Measurements from ENCODE around the gene VWC2.

The VWC2 gene

DNA sequence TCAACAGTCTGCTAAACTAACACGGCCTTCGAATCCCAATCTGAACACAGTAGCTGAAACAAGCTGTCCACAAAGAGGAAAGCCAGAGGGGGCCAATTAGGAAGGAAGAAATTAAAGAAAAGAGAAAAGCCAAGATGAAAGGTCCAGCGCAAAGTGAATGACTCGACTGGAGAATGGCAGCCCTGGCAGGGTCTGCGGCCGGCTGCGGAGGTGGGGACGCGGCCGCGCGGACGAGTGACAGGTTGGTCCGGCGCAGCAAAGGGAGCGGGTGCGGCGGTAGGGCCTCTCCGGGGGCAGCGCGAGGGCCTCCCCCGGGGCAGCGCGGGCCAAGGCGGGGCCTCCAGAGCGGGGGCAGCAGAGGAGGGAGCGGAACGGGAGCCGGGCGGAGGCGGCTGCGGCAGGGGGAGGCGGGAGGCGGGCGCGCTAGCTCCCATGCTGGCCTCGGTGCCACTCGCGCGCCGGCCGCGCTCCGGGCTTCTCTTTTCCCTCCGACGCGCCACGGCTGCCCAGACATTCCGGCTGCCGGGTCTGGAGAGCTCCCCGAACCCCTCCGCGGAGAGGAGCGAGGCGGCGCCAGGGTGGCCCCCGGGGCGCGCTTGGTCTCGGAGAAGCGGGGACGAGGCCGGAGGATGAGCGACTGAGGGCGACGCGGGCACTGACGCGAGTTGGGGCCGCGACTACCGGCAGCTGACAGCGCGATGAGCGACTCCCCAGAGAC, at the start of gene VWC2:
VWC2 (plus strand) TSS at position 421 of the 718 bp plus-strand sequence. CDS start 1,798 bp downstream, outside the sequence.
- no peak for DNase-seq

- DNase-seq, result no peak
Measured at GRCh38 chr7:49724071-49724470, 49.4 kb upstream of the VWC2 start.

DNA sequence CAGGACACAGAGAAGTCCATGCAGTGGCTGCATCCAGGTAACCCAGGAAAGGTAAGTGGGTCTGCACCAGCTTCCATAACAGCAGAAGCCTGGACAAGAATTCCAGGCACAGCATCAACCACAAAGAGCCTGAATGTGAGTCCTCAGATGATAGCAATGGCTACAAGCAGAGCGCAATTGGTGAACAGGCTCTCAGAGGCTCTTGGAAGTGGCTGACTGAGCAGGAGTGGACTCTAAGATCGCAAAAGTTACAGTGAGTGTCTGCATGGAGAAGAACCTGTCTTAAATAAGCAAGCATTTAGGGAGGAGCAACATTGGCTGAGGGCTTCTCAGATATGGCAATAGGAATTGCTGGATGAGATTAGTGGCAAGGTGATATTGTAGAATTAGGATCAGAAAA, 41.6 kb upstream of the VWC2 start:
- no peak for DNase-seq

DNA sequence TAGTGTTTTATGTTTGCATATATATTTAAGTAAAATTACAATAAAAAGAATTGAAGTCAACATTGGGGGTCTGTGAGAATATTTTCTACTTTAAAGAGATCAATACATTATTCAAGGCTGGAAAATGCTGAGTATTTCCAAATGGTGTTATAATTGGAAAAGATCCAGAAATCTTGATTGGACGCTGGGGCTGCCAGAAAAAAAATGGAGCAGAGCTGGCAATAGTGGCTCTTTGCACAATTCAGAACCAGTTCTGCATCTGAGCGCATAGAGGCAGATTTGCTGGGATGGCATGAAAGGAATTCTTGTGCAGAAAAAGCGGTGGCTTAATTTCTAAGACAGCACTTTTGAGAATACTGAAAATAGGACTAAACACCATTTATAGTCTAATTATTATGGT, 10.8 kb upstream of the VWC2 start:
- no peak for DNase-seq

- DNase-seq, result no peak
Measured at GRCh38 chr7:49763791-49764190, 9.6 kb upstream of the VWC2 start.

- DNase-seq, result no peak
Measured at GRCh38 chr7:49766966-49767365, 6.5 kb upstream of the VWC2 start.

DNA sequence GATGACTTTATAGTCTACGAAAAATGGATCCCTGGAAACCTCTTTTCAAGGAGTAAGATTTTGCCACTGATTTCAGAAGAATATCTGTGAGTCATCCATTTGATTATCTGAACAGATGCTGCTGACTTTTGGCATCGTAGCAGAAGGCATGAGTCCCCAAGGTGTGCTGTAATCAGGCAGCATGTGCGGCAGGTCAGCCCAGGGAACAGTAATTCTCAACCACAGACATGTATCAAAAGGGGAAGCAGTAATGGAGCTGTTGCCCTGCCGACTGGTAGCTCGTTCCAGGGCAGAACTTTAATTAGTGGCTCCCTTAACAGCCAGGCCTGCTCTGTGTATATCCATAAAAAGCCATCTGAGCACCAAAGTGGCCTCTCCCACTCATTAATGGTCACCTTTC, 5.7 kb upstream of the VWC2 start:
- no peak for DNase-seq

- no peak for DNase-seq
Measured at GRCh38 chr7:49768254-49768653, 5.2 kb upstream of the VWC2 start.

GRCh38 chr7:49768835-49769234, 4.6 kb upstream of the VWC2 start:
- DNase-seq, result no peak

DNA sequence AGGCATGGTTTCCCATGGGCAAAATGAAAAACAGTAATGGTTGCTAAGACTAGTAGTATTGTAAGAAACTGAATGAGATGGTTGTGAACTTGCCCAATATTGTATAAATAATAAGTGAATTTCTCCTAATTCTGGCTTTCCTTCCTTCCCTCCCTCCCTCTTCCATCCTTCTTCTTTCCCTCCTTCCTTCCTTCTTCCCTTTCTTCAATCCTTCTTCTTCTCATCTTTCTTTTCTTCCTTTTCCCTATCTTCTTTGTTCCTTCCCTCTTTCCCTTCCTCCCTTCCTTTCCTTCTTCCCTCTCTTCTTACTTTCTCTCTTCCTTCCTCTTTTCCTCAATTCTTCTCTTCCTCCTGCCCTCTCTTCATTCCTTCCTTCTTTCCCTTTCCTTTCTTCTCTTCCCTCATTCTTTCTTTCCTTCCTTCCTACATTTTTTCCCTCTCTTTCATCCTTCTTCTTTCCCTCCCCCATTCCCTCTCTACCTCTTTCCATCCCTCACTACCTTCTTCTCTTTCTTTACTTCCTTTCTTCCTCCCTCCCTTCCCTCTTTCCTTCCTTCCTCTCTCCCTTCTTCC, 4.1 kb upstream of the VWC2 start:
- DNase-seq, result no peak

- DNase-seq, result no peak
Measured at GRCh38 chr7:49770838-49771237, 2.6 kb upstream of the VWC2 start.

GRCh38 chr7:49771427-49772176, 1.8 kb upstream of the VWC2 start:
- no peak for DNase-seq

DNA sequence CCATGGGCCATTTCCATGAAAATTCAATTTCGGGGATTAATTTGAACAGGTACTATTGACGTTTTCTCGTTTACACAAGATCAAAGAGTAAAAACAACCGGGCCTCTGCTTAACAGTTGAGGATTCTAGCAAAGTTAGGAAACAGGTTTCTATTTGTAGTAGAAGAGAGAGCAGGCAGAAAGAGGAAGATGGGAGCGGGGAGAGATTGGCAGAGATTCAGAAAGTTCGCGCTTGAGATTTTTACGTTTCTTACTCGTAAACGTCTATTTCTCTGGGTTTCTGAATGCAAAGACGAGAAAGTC, 571 bp upstream of the VWC2 start:
- DNase-seq, result no peak

GRCh38 chr7:49773936-49774458, 559 bp downstream of the VWC2 start:
- DNase-seq, result no peak

GRCh38 chr7:49774459-49775064, 1.1 kb downstream of the VWC2 start:
- no peak for DNase-seq

DNA sequence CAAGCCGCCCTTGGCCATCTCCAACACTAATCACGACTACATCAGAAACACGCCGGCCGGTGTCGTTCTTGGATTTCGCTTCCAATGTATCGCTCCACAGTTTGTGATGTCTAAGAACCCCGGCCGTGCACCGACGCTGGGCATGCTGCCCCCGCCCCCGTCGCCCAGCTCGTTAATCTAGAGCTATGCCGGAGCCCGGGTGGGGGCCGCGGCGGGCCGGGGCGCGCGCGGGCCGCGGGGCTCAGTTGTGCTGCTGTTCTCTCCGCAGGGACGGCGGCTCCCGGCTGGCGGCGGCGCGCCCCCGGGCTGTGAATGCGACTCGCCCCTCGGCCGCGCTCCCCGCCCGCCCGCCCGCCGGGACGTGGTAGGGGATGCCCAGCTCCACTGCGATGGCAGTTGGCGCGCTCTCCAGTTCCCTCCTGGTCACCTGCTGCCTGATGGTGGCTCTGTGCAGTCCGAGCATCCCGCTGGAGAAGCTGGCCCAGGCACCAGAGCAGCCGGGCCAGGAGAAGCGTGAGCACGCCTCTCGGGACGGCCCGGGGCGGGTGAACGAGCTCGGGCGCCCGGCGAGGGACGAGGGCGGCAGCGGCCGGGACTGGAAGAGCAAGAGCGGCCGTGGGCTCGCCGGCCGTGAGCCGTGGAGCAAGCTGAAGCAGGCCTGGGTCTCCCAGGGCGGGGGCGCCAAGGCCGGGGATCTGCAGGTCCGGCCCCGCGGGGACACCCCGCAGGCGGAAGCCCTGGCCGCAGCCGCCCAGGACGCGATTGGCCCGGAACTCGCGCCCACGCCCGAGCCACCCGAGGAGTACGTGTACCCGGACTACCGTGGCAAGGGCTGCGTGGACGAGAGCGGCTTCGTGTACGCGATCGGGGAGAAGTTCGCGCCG, 1.9 kb downstream of the VWC2 start:
- no peak for DNase-seq

- no peak for DNase-seq
Measured at GRCh38 chr7:49775949-49776443, 2.6 kb downstream of the VWC2 start.

DNA sequence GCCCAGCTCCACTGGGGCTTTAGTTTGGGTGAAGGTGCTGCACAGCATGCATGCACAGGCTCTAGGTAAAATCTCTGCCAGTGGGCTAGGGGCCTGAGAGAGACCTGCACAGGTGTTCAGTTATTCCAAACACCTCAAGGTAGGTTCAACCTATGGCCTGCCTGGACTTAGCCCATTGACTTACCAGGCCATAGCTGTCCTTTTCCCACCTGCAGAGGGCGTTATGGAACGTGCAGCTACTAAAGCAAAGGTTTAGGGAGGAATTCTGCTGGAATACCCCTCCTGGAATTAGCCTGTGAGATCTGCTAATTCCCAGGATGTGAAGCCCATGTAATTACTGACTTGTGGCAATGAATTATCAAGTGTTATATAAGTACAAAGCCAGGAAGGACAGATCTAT, 3.6 kb downstream of the VWC2 start:
- DNase-seq, result no peak

GRCh38 chr7:49778731-49779270, 5.4 kb downstream of the VWC2 start:
- no peak for DNase-seq

- no peak for DNase-seq
Measured at GRCh38 chr7:49780953-49781352, 7.5 kb downstream of the VWC2 start.

GRCh38 chr7:49781996-49782395, 8.6 kb downstream of the VWC2 start:
- DNase-seq, result no peak

DNA sequence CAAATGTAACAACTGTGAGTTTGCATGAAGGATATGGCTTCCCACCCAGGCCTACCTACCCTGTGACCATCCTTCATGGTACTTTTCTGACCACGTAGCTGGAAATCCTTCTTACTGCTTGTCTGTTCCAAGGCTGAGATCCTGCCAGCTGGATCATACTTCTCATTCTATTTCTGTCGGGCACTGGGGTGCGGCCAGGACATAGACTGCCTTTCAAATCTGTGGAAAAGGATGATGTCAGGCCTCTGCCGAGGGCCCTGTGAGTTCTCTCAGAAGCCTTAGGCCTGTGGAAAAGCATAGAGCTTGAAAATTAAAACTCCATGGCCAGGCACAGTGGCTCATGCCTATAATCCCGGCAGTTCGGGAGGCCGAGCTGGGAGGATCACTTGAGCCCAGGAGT, 10.0 kb downstream of the VWC2 start:
- no peak for DNase-seq
